Vagina (tissue), 2 donors: Measurements from ENCODE around the gene LTB4R2. TPM values are rescaled to one million over a fixed set of nuclear protein-coding genes. Genes with fewer than 3 reads are reported as not detected.

Experiments
- DNase-seq, 2 donors: peaks; one replicate each; pipeline ENCODE4 v3.0.0-alpha.2; 2017; ENCODE audit errors: extremely low spot score in 2 of 2
- H3K27ac ChIP-seq: fragments of 200-600 bp; sonication (generic); one replicate; pipeline ENCODE4 v1.5.1; 2019
- H3K27me3 ChIP-seq: fragments of 200-600 bp; sonication (generic); one replicate; pipeline ENCODE4 v1.5.1; 2019
- H3K36me3 ChIP-seq, 2 donors: fragments of 200-600 bp; sonication (generic); one replicate each; pipeline ENCODE4 v1.5.1; 2017 to 2019
- H3K4me1 ChIP-seq: fragments of 200-600 bp; sonication (generic); one replicate; pipeline ENCODE4 v1.5.1; 2019
- H3K4me3 ChIP-seq, 2 donors: fragments of 200-600 bp; sonication (generic); 1 replicate in 1 of 2; 2 replicates in 1 of 2; pipeline ENCODE4 v1.5.1; 2016 to 2019
- H3K9me3 ChIP-seq: fragments of 200-600 bp; sonication (generic); one replicate; pipeline ENCODE4 v1.5.1; 2019
- CTCF ChIP-seq, 3 experiments: fragments of 450-650 bp in 2 of 3; fragments of 200-600 bp in 1 of 3; sonication (generic) in 1 of 3; IDR thresholded peaks; one replicate each; pipeline ENCODE4 v1.5.1; 2017 to 2019; ENCODE audit warnings: antibody characterized with exemption in 3 of 3, mild to moderate bottlenecking in 2 of 3, moderate library complexity in 2 of 3
- POLR2A ChIP-seq, 2 donors: fragments of 450-650 bp; IDR thresholded peaks; one replicate each; pipeline ENCODE4 v1.6.1; 2017; ENCODE audit warnings: antibody characterized with exemption in 2 of 2, mild to moderate bottlenecking in 2 of 2, moderate library complexity in 2 of 2
- POLR2AphosphoS5 ChIP-seq, 2 donors: sonication (generic); formaldehyde crosslinking; IDR thresholded peaks; one replicate each; pipeline ENCODE4 v1.9.0; 2017; ENCODE audit warnings: antibody characterized with exemption in 2 of 2, mild to moderate bottlenecking in 2 of 2, low read depth in 1 of 2; ENCODE audit not compliant: insufficient read depth in 1 of 2
- intact Hi-C: fragments of 100-400 bp; cut with DNase I; formaldehyde crosslinking; loops from one replicate; pipeline ENCODE4 v1.15.1; 2023
- total RNA-seq: library from RNA; depleted of rRNA; stranded (reverse); fragments of >200 nt; gene quantifications from one replicate; pipeline ENCODE4 v1.2.3, GENCODE V29; 2016

Gene LTB4R2
- total RNA-seq, 1 donor from 2014 or later, result 66.5 TPM

DNA sequence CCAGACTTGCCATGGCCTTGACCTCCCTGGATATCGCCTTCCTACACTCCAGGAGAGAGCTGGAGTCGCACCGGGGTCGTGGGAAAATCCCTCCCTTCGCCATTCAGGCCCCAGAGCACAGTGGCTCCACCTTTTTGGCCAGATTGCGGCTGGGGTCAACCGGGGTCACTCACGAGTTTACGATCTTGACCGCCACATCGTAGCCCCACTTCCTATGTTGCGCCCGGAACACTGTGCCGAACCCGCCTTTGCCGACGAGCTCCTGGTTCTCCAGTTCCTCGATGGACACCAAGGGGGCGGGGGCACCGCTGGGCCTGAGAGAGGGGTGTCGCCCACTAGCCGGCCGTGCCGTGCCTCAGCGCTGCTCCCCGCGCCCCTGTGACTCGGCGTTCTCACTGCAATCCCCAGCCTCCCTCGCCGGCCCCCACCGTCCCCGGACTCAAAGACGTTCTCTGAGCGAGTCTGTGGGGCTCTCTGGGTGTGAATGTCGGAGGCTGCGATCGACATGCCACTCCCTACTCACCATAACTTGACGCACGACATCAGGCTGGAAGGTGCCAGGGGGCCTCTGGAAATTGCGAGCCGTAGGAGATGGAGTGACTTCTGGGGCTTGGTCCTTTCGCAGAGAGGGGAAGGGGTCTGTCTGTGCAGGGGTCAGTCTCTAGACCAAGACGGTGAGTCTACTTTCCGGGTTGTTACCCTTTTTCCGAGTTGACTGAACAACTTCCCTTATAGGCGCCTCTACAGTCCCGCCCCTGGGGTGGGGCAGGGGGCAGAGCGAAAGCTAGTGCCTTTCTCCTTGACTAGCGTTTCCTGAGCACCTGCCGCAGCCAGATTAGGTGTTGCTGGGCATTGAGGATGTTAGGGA, 29.6 kb downstream of the LTB4R2 start, which contains the start of gene RIPK3:
Gene RIPK3 (minus strand): TSS at position 708 of the 868 bp plus-strand sequence. CDS start 165 bp downstream, at position 543.
- peaks cover 37% of the 10 kb centered on the region for H3K4me1 ChIP-seq
- H3K27ac ChIP-seq, result peak within 1 kb of the TSS; percentile 52

DNA sequence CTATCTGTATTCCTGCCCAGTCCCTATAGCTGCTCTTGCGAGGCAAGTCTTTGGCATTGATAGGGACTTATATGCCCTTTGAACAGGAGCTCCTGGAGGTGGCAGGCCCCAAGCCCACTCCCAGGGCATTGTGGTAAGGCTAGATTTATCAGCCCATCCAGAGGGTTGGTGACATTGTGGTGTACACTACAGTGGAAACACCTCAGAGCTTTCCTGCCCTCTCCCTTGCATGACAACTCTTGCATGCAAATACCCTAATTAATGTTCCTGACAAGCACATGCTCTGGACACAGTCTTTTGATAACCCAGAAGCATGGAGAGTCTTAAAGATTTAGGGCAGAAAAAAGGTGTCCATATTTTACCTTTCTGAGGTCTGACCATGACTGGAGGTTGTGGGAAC, 30.7 kb downstream of the LTB4R2 start:
- Histone ChIP-seq H3K36me3 (peaks cover 0 to 9% of the 10 kb centered on the region in 2 donors), H3K9me3 (no peaks in the 10 kb centered on the region), H3K27me3 (no peaks in the 10 kb centered on the region), H3K27ac (no peak overlapping the region), H3K4me3 (no peak overlapping the region), H3K4me1 (peaks cover 28% of the 10 kb centered on the region)
- intact Hi-C loops, result no loop called here
- TF ChIP-seq CTCF (IDR thresholded peaks at IDR 0.05), result no peak
- no peak for DNase-seq

More for the DNA sequence above, 29.6 kb downstream of the LTB4R2 start, which contains the start of gene RIPK3:
- intact Hi-C loops, result no loop called here
- Histone ChIP-seq H3K4me3 (peak within 1 kb of the TSS; percentile 57), H3K27me3 (no peaks in the 10 kb centered on the region), H3K9me3 (no peaks in the 10 kb centered on the region), H3K36me3 (peaks cover 0 to 9% of the 10 kb centered on the region in 2 donors)
- no peak for DNase-seq
- TF ChIP-seq CTCF (IDR thresholded peaks at IDR 0.05) (no peak), POLR2AphosphoS5 (IDR thresholded peaks at IDR 0.05; ENCODE audit: insufficient read depth in 1 of 2, low read depth in 1 of 2) (peak in 1 of 2 donors; percentile 67)

GRCh38 chr14:24342889-24343288, 32.9 kb downstream of the LTB4R2 start:
- Histone ChIP-seq H3K4me1 (peaks cover 15% of the 10 kb centered on the region), H3K36me3 (peaks cover 0 to 5% of the 10 kb centered on the region in 2 donors), H3K4me3 (no peak overlapping the region), H3K9me3 (no peaks in the 10 kb centered on the region), H3K27ac (no peak overlapping the region), H3K27me3 (no peaks in the 10 kb centered on the region)
- intact Hi-C loops, result no loop called here
- TF ChIP-seq CTCF (IDR thresholded peaks at IDR 0.05), result no peak
- no peak for TF ChIP-seq POLR2AphosphoS5 (IDR thresholded peaks at IDR 0.05; ENCODE audit: insufficient read depth in 1 of 2, low read depth in 1 of 2)
- TF ChIP-seq POLR2A (IDR thresholded peaks at IDR 0.05), result no peak
- DNase-seq, result no peak

DNA sequence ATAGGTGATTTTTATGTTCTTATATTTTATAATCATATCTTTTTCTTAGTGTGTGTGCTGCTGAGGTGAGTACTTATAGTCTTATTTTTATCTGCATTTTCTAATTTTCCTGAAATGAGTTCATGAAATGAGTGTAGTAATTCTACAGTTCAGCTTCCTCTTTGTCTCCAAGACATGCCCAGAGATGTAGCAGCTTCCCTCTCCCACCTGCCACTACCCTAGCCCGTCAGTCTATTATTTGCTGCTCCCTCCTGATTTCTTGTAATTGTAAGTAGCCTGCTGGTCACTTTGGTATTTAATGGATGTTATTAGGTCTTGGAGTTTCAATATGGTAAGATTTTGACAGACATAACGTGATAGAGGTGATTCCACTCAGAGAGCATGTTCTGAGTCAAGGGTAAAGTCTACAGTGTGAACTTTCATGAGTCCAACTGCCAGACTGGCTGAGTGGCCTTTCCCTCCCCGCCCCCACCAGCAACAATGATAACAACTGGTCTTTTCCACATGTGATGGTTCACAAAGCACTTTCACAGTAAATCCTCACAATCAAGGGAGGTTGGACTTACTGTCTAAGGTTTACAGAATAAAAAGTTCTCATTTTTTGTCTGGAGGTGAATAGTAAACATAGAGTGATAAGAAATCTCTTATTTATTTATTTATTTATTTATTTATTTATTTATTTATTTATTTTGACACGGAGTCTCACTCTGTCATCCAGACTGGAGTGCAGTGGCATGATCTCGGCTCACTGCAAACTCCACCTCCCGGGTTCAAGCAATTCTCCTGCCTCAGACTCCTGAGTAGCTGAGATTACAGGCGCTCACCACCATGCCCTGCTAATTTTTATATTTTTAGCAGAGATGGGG, 34.1 kb downstream of the LTB4R2 start:
- intact Hi-C loops, result no loop called here
- H3K4me3 ChIP-seq, result no peak overlapping the region
- no peak overlapping the region for H3K27ac ChIP-seq
- H3K4me1 ChIP-seq, result peaks cover 4% of the 10 kb centered on the region
- no peaks in the 10 kb centered on the region for H3K9me3 ChIP-seq
- no peaks in the 10 kb centered on the region for H3K36me3 ChIP-seq
- no peaks in the 10 kb centered on the region for H3K27me3 ChIP-seq
- no peak for DNase-seq
- no peak for TF ChIP-seq POLR2AphosphoS5 (IDR thresholded peaks at IDR 0.05; ENCODE audit: insufficient read depth in 1 of 2, low read depth in 1 of 2)
- no peak for TF ChIP-seq CTCF (IDR thresholded peaks at IDR 0.05)
- TF ChIP-seq POLR2A (IDR thresholded peaks at IDR 0.05), result no peak
